Coronary artery (tissue), 2 donors: ENCODE results near the gene ZBTB7C.

ENCODE experiments used
- DNase-seq: peaks from one replicate; pipeline ENCODE4 v3.0.0-alpha.2; 2017; ENCODE audit warnings: low spot score
- H3K27ac ChIP-seq, 2 donors: fragments of 200-600 bp; sonication (generic); one replicate each; pipeline ENCODE4 v1.5.1; 2016 to 2019
- H3K4me3 ChIP-seq: fragments of 200-600 bp; sonication (generic); 2 replicates; pipeline ENCODE4 v1.5.1; 2016; ENCODE audit warnings: mild to moderate bottlenecking, moderate library complexity
- CTCF ChIP-seq: fragments of 200-600 bp; sonication (generic); IDR thresholded peaks from one replicate; pipeline ENCODE4 v1.5.1; 2019; ENCODE audit warnings: antibody characterized with exemption

The ZBTB7C gene

GRCh38 chr18:48337053-48337452 is 72.1 kb downstream of the ZBTB7C start:
- TF ChIP-seq CTCF, result no peak
- Histone ChIP-seq H3K4me3 (no peak overlapping the region), H3K27ac (peak overlapping the region; percentile 51 to 73)
- no peak for DNase-seq

- no peak for DNase-seq
- H3K27ac ChIP-seq, result peak overlapping the region; percentile 51 to 73
- TF ChIP-seq CTCF, result no peak
- H3K4me3 ChIP-seq, result no peak overlapping the region
Observed at GRCh38 chr18:48336332-48336731, 72.9 kb downstream of the ZBTB7C start.

- TF ChIP-seq CTCF, result no peak
- H3K27ac ChIP-seq, result peak overlapping the region; percentile 51 to 73
- no peak overlapping the region for H3K4me3 ChIP-seq
- DNase-seq, result no peak
Observed at GRCh38 chr18:48335829-48336228, 73.4 kb downstream of the ZBTB7C start.

- no peak overlapping the region for H3K27ac ChIP-seq
- DNase-seq, result no peak
- H3K4me3 ChIP-seq, result no peak overlapping the region
- no peak for TF ChIP-seq CTCF
Observed at GRCh38 chr18:48334845-48335244, 74.3 kb downstream of the ZBTB7C start.

GRCh38 chr18:48333563-48333962 is 75.6 kb downstream of the ZBTB7C start:
- no peak overlapping the region for H3K4me3 ChIP-seq
- no peak for DNase-seq
- no peak for TF ChIP-seq CTCF
- H3K27ac ChIP-seq, result no peak overlapping the region

- no peak for DNase-seq
- TF ChIP-seq CTCF, result no peak
- no peak overlapping the region for H3K4me3 ChIP-seq
- H3K27ac ChIP-seq, result peak overlapping the region; percentile 38 to 58
Observed at GRCh38 chr18:48330016-48330991, 78.9 kb downstream of the ZBTB7C start.
